ENCODE measurements around the gene RAB6C.
"Not testable (repeated sequence)": the region's sequence is repeated elsewhere in the genome, so short reads cannot be mapped to it uniquely, and the experiment has no call there.

DNA sequence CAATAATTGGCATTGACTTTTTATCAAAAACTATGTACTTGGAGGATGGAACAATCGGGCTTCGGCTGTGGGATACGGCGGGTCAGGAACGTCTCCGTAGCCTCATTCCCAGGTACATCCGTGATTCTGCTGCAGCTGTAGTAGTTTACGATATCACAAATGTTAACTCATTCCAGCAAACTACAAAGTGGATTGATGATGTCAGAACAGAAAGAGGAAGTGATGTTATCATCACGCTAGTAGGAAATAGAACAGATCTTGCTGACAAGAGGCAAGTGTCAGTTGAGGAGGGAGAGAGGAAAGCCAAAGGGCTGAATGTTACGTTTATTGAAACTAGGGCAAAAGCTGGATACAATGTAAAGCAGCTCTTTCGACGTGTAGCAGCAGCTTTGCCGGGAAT, 780 bp downstream of the RAB6C start:
- not testable (repeated sequence) for TF ChIP-seq CTCF (IDR thresholded peaks at IDR 0.05; ENCODE audit: borderline replicate concordance, extremely low read depth, low read length, poor library complexity, severe bottlenecking); EZH2 (IDR thresholded peaks at IDR 0.05; ENCODE audit: borderline replicate concordance, low read depth, low read length, severe bottlenecking)
